Right lobe of liver (tissue), 4 donors: ENCODE data around the gene ST8SIA6.

Source experiments
- POLR2A ChIP-seq: fragments of 450-650 bp; IDR thresholded peaks from one replicate; pipeline ENCODE4 v1.6.1; 2017; ENCODE audit warnings: antibody characterized with exemption, mild to moderate bottlenecking
- TF ChIP-seq, protein P1 (sequence below), 4 donors: fragments of 200-600 bp in 3 of 4; fragments of 450-650 bp in 1 of 4; IDR thresholded peaks; one replicate each; pipeline versions ENCODE4 v1.5.1 to v1.8.0; 2016 to 2022; ENCODE audit warnings: antibody characterized with exemption in 4 of 4, mild to moderate bottlenecking in 2 of 4
- donor health status: DM: no; HTN: no; CAD: no.
- donor health status: DM: no; HTN: no; CAD: no.
- donor health status: DM: no; HTN: yes; CAD: no.

DNA sequence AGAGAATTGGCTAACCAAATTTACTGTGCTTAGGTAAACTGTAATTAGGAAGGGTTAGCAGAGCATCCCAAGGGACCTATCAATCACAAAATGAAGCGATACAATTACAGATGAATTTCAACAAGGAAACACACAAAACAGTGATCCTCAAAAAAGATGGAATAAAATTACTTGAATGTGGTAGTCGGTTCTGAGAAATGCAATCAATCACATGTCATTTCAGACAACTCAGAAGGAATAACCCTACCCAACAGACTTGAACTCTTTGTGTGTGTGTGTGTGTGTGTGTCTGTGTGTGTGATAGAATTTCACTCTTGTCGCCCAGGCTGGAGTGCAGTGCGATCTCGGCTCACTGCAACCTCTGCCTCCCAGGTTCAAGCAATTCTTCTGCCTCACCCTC lies 43.5 kb downstream of the ST8SIA6 start:
- TF ChIP-seq, protein P1, sequence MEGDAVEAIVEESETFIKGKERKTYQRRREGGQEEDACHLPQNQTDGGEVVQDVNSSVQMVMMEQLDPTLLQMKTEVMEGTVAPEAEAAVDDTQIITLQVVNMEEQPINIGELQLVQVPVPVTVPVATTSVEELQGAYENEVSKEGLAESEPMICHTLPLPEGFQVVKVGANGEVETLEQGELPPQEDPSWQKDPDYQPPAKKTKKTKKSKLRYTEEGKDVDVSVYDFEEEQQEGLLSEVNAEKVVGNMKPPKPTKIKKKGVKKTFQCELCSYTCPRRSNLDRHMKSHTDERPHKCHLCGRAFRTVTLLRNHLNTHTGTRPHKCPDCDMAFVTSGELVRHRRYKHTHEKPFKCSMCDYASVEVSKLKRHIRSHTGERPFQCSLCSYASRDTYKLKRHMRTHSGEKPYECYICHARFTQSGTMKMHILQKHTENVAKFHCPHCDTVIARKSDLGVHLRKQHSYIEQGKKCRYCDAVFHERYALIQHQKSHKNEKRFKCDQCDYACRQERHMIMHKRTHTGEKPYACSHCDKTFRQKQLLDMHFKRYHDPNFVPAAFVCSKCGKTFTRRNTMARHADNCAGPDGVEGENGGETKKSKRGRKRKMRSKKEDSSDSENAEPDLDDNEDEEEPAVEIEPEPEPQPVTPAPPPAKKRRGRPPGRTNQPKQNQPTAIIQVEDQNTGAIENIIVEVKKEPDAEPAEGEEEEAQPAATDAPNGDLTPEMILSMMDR (IDR thresholded peaks at IDR 0.05) = no peak
- TF ChIP-seq POLR2A = no peak
